Measurements from ENCODE around the gene IER5L. TPM values are rescaled to one million over a fixed set of nuclear protein-coding genes. Genes with fewer than 3 reads are reported as not detected.

Gene IER5L
- polyA plus RNA-seq, 1 donor (not counting 4 experiments of a cell fraction or from before 2014, with no cell fraction given), result 2.1 TPM

DNA sequence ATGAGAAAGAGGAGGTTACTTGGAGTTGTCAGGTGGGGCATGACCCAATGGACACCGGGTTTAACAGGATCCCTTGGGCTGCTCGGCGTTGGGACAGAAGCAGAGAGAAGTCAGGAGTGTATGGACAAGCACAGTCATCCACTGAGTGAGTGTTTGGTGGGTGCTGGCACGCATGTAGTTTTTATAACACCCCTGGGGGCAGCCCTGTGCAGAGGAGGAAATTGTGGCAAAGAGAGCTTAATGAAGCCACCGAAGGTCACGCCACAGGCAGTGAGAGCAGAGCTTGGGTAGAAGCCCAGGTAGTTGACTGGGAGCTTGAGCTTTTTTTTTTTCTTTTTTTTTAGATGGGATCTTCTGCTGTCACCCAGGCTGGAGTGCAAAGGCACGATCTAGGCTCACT is 43.2 kb upstream of the IER5L start:
- Histone ChIP-seq H3K79me2 (ENCODE audit: control insufficient read depth, insufficient read depth, low read length) (no peaks in the 10 kb centered on the region), H3K9me3 (ENCODE audit: control insufficient read depth, low read depth, low read length) (no peaks in the 10 kb centered on the region), H3K4me1 (ENCODE audit: control insufficient read depth, extremely low read depth, insufficient read depth, low read length) (peaks cover 16% of the 10 kb centered on the region), H3K27ac (ENCODE audit: control insufficient read depth, insufficient read depth, low read length) (no peak overlapping the region), H2AFZ (ENCODE audit: control insufficient read depth, low read length) (no peak overlapping the region), H4K20me1 (ENCODE audit: control insufficient read depth, extremely low read depth, insufficient read depth, low read length) (no peaks in the 10 kb centered on the region), H3K4me2 (ENCODE audit: control insufficient read depth, extremely low read depth, insufficient read depth, low read depth, low read length) (no peak overlapping the region), H3K9ac (ENCODE audit: control insufficient read depth, extremely low read depth, insufficient read depth, low read length) (no peak overlapping the region), H3K9me1 (ENCODE audit: control insufficient read depth, extremely low read depth, insufficient read depth, low read length) (no peaks in the 10 kb centered on the region), H3K27me3 (ENCODE audit: control insufficient read depth, extremely low read depth, insufficient read depth, low read length) (no peaks in the 10 kb centered on the region), H3K4me3 (ENCODE audit: control insufficient read depth in 2 of 3, extremely low read depth in 1 of 3, insufficient read depth in 2 of 3, low read depth in 1 of 3, low read length in 3 of 3) (no peak overlapping the region), H3K36me3 (ENCODE audit: control insufficient read depth in 2 of 2, extremely low read depth in 1 of 2, insufficient read depth in 2 of 2, low read length in 2 of 2) (no peaks in the 10 kb centered on the region)
- dilution Hi-C loops (cut with MboI; ENCODE audit: extremely low pct_ligation_motif_present, low sequenced_read_pairs), result no loop called here
- FAIRE-seq (no peak), DNase-seq (ENCODE audit: low read depth, low spot score) (no peak)
- no peak for TF ChIP-seq EZH2 (IDR thresholded peaks at IDR 0.05; ENCODE audit: low read length)
- TF ChIP-seq, protein P1, sequence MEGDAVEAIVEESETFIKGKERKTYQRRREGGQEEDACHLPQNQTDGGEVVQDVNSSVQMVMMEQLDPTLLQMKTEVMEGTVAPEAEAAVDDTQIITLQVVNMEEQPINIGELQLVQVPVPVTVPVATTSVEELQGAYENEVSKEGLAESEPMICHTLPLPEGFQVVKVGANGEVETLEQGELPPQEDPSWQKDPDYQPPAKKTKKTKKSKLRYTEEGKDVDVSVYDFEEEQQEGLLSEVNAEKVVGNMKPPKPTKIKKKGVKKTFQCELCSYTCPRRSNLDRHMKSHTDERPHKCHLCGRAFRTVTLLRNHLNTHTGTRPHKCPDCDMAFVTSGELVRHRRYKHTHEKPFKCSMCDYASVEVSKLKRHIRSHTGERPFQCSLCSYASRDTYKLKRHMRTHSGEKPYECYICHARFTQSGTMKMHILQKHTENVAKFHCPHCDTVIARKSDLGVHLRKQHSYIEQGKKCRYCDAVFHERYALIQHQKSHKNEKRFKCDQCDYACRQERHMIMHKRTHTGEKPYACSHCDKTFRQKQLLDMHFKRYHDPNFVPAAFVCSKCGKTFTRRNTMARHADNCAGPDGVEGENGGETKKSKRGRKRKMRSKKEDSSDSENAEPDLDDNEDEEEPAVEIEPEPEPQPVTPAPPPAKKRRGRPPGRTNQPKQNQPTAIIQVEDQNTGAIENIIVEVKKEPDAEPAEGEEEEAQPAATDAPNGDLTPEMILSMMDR (optimal IDR thresholded peaks at IDR 0.05 in 1 of 3, IDR thresholded peaks at IDR 0.05 in 1 of 3, conservative IDR thresholded peaks at IDR 0.05 in 1 of 3; ENCODE audit: extremely low read depth in 1 of 3, insufficient read depth in 2 of 3, low read length in 3 of 3), result no peak

DNA sequence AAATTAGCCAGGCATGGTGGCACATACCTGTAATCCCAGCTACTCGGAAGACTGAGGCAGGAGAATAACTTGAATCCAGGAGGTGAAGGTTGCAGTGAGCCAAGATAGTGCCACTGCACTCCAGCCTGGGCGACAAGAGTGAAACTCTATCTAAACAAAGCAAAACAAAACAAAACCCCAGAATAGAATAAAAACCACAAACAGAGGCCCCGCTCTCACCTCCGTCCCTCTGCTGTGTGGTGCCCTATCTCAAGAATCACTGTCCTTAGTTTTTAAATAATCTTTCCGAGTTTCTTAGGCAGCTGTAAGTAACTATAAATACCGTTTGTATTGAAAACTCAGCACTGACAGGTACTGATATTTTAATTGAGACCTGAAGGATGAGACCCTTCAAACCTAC is 42.7 kb upstream of the IER5L start:
- Histone ChIP-seq H2AFZ (ENCODE audit: control insufficient read depth, low read length) (no peak overlapping the region), H3K27me3 (ENCODE audit: control insufficient read depth, extremely low read depth, insufficient read depth, low read length) (no peaks in the 10 kb centered on the region), H3K9me3 (ENCODE audit: control insufficient read depth, low read depth, low read length) (no peaks in the 10 kb centered on the region), H4K20me1 (ENCODE audit: control insufficient read depth, extremely low read depth, insufficient read depth, low read length) (no peaks in the 10 kb centered on the region), H3K79me2 (ENCODE audit: control insufficient read depth, insufficient read depth, low read length) (no peaks in the 10 kb centered on the region), H3K4me2 (ENCODE audit: control insufficient read depth, extremely low read depth, insufficient read depth, low read depth, low read length) (no peak overlapping the region), H3K9me1 (ENCODE audit: control insufficient read depth, extremely low read depth, insufficient read depth, low read length) (no peaks in the 10 kb centered on the region), H3K27ac (ENCODE audit: control insufficient read depth, insufficient read depth, low read length) (no peak overlapping the region), H3K9ac (ENCODE audit: control insufficient read depth, extremely low read depth, insufficient read depth, low read length) (no peak overlapping the region), H3K4me1 (ENCODE audit: control insufficient read depth, extremely low read depth, insufficient read depth, low read length) (peaks cover 12% of the 10 kb centered on the region), H3K36me3 (ENCODE audit: control insufficient read depth in 2 of 2, extremely low read depth in 1 of 2, insufficient read depth in 2 of 2, low read length in 2 of 2) (no peaks in the 10 kb centered on the region), H3K4me3 (ENCODE audit: control insufficient read depth in 2 of 3, extremely low read depth in 1 of 3, insufficient read depth in 2 of 3, low read depth in 1 of 3, low read length in 3 of 3) (no peak overlapping the region)
- dilution Hi-C loops (cut with MboI; ENCODE audit: extremely low pct_ligation_motif_present, low sequenced_read_pairs), result no loop called here
- no peak for FAIRE-seq
- TF ChIP-seq, protein P1 (optimal IDR thresholded peaks at IDR 0.05 in 1 of 3, IDR thresholded peaks at IDR 0.05 in 1 of 3, conservative IDR thresholded peaks at IDR 0.05 in 1 of 3; ENCODE audit: extremely low read depth in 1 of 3, insufficient read depth in 2 of 3, low read length in 3 of 3), result no peak
- no peak for TF ChIP-seq EZH2 (IDR thresholded peaks at IDR 0.05; ENCODE audit: low read length)
- DNase-seq (ENCODE audit: low read depth, low spot score), result no peak
